ENCODE measurements around the gene ADAP2.

DNA sequence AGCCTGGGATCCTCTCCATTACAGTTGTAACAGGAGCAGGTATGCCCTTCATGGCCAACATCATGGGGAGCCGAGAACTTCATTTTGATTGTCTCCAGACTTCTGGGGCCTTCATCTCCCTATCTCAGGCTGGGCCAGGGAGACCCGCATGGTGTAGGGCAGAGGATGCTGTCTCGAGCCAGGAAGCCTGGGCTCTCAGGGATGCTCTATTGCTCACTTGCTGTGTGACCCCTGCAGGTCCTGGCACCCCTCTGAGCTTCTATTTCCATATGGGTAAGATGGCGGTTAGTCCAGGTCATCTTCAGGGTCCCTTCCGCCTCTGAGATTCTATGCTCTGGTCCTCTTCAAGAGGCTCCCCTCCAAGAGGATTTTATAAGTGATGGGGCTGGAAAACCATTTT, 28.4 kb downstream of the ADAP2 start:
- TF ChIP-seq FOXK2 (IDR thresholded peaks at IDR 0.05) (no peak), CTBP1 (IDR thresholded peaks at IDR 0.05; ENCODE audit: borderline replicate concordance) (no peak), FOXA1 (IDR thresholded peaks at IDR 0.05) (no peak), ELF4 (IDR thresholded peaks at IDR 0.05) (no peak), BHLHE40 (IDR thresholded peaks at IDR 0.05; ENCODE audit: borderline replicate concordance) (no peak), NFRKB (IDR thresholded peaks at IDR 0.05) (no peak), HDGF (IDR thresholded peaks at IDR 0.05; ENCODE audit: borderline replicate concordance) (no peak), ZNF384 (IDR thresholded peaks at IDR 0.05) (no peak), L3MBTL2 (conservative IDR thresholded peaks at IDR 0.05) (no peak), FOXM1 (IDR thresholded peaks at IDR 0.05; ENCODE audit: borderline replicate concordance) (no peak), TARDBP (IDR thresholded peaks at IDR 0.05) (no peak)
- TF ChIP-seq, protein P1, sequence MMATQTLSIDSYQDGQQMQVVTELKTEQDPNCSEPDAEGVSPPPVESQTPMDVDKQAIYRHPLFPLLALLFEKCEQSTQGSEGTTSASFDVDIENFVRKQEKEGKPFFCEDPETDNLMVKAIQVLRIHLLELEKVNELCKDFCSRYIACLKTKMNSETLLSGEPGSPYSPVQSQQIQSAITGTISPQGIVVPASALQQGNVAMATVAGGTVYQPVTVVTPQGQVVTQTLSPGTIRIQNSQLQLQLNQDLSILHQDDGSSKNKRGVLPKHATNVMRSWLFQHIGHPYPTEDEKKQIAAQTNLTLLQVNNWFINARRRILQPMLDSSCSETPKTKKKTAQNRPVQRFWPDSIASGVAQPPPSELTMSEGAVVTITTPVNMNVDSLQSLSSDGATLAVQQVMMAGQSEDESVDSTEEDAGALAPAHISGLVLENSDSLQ (IDR thresholded peaks at IDR 0.05) = no peak

Data from HEK293T (cell line).